GM23248 (cell line): Measurements from ENCODE around the gene FRMD1. TPM values are rescaled to one million over a fixed set of nuclear protein-coding genes. Genes with fewer than 3 reads are reported as not detected.

Experiments used
- DNase-seq: peaks from one replicate; pipeline ENCODE4 v3.0.0-alpha.2; 2015
- H2AFZ ChIP-seq: fragments of 200-600 bp; sonication (generic); 2 replicates; pipeline ENCODE4 v1.6.1; 2016; ENCODE audit warnings: antibody characterized with exemption
- H3F3A ChIP-seq: fragments of 200-600 bp; sonication (generic); 2 replicates; pipeline ENCODE4 v1.6.1; 2016; ENCODE audit warnings: mild to moderate bottlenecking, antibody characterized with exemption, mixed run types; ENCODE audit not compliant: insufficient read depth
- H3K27ac ChIP-seq: fragments of 200-600 bp; sonication (generic); 2 replicates; pipeline ENCODE4 v1.5.1; 2016; ENCODE audit warnings: mild to moderate bottlenecking
- H3K27me3 ChIP-seq: fragments of 200-600 bp; sonication (generic); replicated peaks from 2 replicates; pipeline ENCODE4 v1.6.1; 2016; ENCODE audit warnings: mild to moderate bottlenecking; ENCODE audit not compliant: insufficient read depth
- H3K36me3 ChIP-seq: fragments of 200-600 bp; sonication (generic); 2 replicates; pipeline ENCODE4 v1.6.1; 2016; ENCODE audit warnings: low read depth, mild to moderate bottlenecking
- H3K4me1 ChIP-seq: fragments of 200-600 bp; sonication (generic); 2 replicates; pipeline ENCODE4 v1.6.1; 2016; ENCODE audit warnings: mild to moderate bottlenecking; ENCODE audit not compliant: insufficient read depth
- H3K4me2 ChIP-seq: fragments of 200-600 bp; sonication (generic); one replicate; pipeline ENCODE4 v1.6.1; 2016; ENCODE audit warnings: mild to moderate bottlenecking; ENCODE audit not compliant: unreplicated experiment
- H3K4me3 ChIP-seq: fragments of 200-600 bp; sonication (generic); 2 replicates; pipeline ENCODE4 v1.5.1; 2016; ENCODE audit warnings: mild to moderate bottlenecking
- H3K79me2 ChIP-seq: fragments of 200-600 bp; sonication (generic); 2 replicates; pipeline ENCODE4 v1.6.1; 2016; ENCODE audit warnings: mild to moderate bottlenecking; ENCODE audit not compliant: insufficient read depth
- H3K9ac ChIP-seq: fragments of 200-600 bp; sonication (generic); 2 replicates; pipeline ENCODE4 v1.6.1; 2016; ENCODE audit warnings: mild to moderate bottlenecking
- H3K9me2 ChIP-seq: fragments of 200-600 bp; sonication (generic); 2 replicates; pipeline ENCODE4 v1.6.1; 2016; ENCODE audit warnings: mixed run types, mild to moderate bottlenecking, moderate library complexity; ENCODE audit not compliant: insufficient read depth
- H3K9me3 ChIP-seq: fragments of 200-600 bp; sonication (generic); one replicate; pipeline ENCODE4 v1.6.1; 2017; ENCODE audit warnings: low read depth
- H4K20me1 ChIP-seq: fragments of 200-600 bp; sonication (generic); 2 replicates; pipeline ENCODE4 v1.6.0; 2016; ENCODE audit not compliant: insufficient read depth
- EZH2 ChIP-seq: fragments of 200-600 bp; sonication (generic); IDR thresholded peaks from 2 replicates; pipeline ENCODE4 v1.6.1; 2018; ENCODE audit warnings: antibody characterized with exemption, mild to moderate bottlenecking; ENCODE audit not compliant: insufficient read depth, poor library complexity, severe bottlenecking
- EZH2phosphoT487 ChIP-seq: fragments of 200-600 bp; sonication (generic); IDR thresholded peaks from 2 replicates; pipeline ENCODE4 v1.6.1; 2018; ENCODE audit warnings: antibody characterized with exemption, moderate library complexity, mild to moderate bottlenecking, low read depth; ENCODE audit not compliant: insufficient read depth
- WGBS, 2 experiments: methylation state at CpG; one replicate each; pipeline ENCODE4 v1.1.6; 2015 to 2017; ENCODE audit warnings: low lambda C conversion rate in 2 of 2, low coverage in 1 of 2; ENCODE audit errors: missing lambda C conversion rate in 2 of 2; 5-methylcytosine and 5-hydroxymethylcytosine counted together
- in situ Hi-C: fragments of 300-500 bp; cut with MboI; formaldehyde crosslinking; loops from 2 replicates; pipeline ENCODE4 v1.15.0; 2020
- polyA plus RNA-seq: library from polyadenylated mRNA; unstranded; fragments of >200 nt; fragmentation: Nextera tagmentation; extraction: Ambion mirVana; gene quantifications from 2 replicates; pipeline ENCODE4 v1.2.1, GENCODE V29; 2016
- total RNA-seq: library from RNA; depleted of rRNA; stranded (reverse); fragments of >200 nt; shearing (Covaris generic); gene quantifications from 2 replicates; pipeline ENCODE4 v1.2.3, GENCODE V29; 2014; rRNA removed

The FRMD1 gene
- total and polyA plus RNA-seq, 2 experiments from 2014 or later = not detected

GRCh38 chr6:168004945-168005344, 74.1 kb downstream of the FRMD1 start:
- no peaks in the 10 kb centered on the region for H3K9me3 ChIP-seq
- no peak for TF ChIP-seq EZH2
- TF ChIP-seq EZH2phosphoT487 = no peak
- WGBS, 2 experiments = 96 to 98% methylated on average over 11 of the region's 11 CpGs
- no peaks in the 10 kb centered on the region for H3K79me2 ChIP-seq
- no peak overlapping the region for H3K4me3 ChIP-seq
- DNase-seq = no peak
- no peaks in the 10 kb centered on the region for H4K20me1 ChIP-seq
- peaks cover 36% of the 10 kb centered on the region for H3F3A ChIP-seq
- no peaks in the 10 kb centered on the region for H3K9me2 ChIP-seq
- no peak overlapping the region for H3K9ac ChIP-seq
- H3K27ac ChIP-seq = no peak overlapping the region
- no peak overlapping the region for H3K4me2 ChIP-seq
- peaks cover 8% of the 10 kb centered on the region for H3K4me1 ChIP-seq
- peaks cover 14% of the 10 kb centered on the region; the same call in 1 of the 2 replicates for H3K27me3 ChIP-seq
- in situ Hi-C loops = no loop called here
- H2AFZ ChIP-seq = no peak overlapping the region
- H3K36me3 ChIP-seq = no peaks in the 10 kb centered on the region

- Histone ChIP-seq H3K9me2 (no peaks in the 10 kb centered on the region), H3F3A (peaks cover 29% of the 10 kb centered on the region), H3K27me3 (peaks cover 14% of the 10 kb centered on the region; the same call in 1 of the 2 replicates), H3K9me3 (no peaks in the 10 kb centered on the region), H3K79me2 (no peaks in the 10 kb centered on the region), H3K9ac (no peak overlapping the region), H3K4me2 (no peak overlapping the region), H3K4me3 (no peak overlapping the region), H3K36me3 (no peaks in the 10 kb centered on the region), H2AFZ (no peak overlapping the region), H4K20me1 (no peaks in the 10 kb centered on the region), H3K4me1 (peaks cover 8% of the 10 kb centered on the region), H3K27ac (no peak overlapping the region)
- TF ChIP-seq EZH2phosphoT487 = no peak
- in situ Hi-C loops = no loop called here
- 92% methylated on average over 6 to 7 of the region's 7 CpGs for WGBS, 2 experiments
- DNase-seq = no peak
Observed at GRCh38 chr6:168004023-168004422, 75.0 kb downstream of the FRMD1 start.

Other genes starting within 250 kb of the FRMD1 start
- gene KIF25, start 81.5 kb downstream of the FRMD1 start, total RNA-seq = not detected in 2 replicates
- not detected in 2 replicates for gene KIF25, start 81.5 kb downstream of the FRMD1 start, polyA plus RNA-seq
- not detected in 2 replicates for gene DACT2, start 240.6 kb upstream of the FRMD1 start, total RNA-seq
- gene DACT2, start 240.6 kb upstream of the FRMD1 start, polyA plus RNA-seq = not detected in 2 replicates